Suprapubic skin (tissue), 4 donors: Measurements from ENCODE around the gene COX10. TPM values are rescaled to one million over a fixed set of nuclear protein-coding genes. Genes with fewer than 3 reads are reported as not detected.

Source experiments
- DNase-seq, 2 donors: peaks; one replicate each; pipeline ENCODE4 v3.0.0-alpha.2; 2019; ENCODE audit warnings: low spot score in 2 of 2
- H3K27ac ChIP-seq: fragments of 200-600 bp; sonication (generic); one replicate; pipeline ENCODE4 v1.5.1; 2019
- H3K27me3 ChIP-seq: fragments of 200-600 bp; sonication (generic); one replicate; pipeline ENCODE4 v1.5.1; 2019
- H3K36me3 ChIP-seq: fragments of 200-600 bp; sonication (generic); one replicate; pipeline ENCODE4 v1.5.1; 2019
- H3K4me1 ChIP-seq: fragments of 200-600 bp; sonication (generic); one replicate; pipeline ENCODE4 v1.5.1; 2019
- H3K4me3 ChIP-seq: fragments of 200-600 bp; sonication (generic); one replicate; pipeline ENCODE4 v1.5.1; 2019; ENCODE audit warnings: mild to moderate bottlenecking
- H3K9me3 ChIP-seq: fragments of 200-600 bp; sonication (generic); one replicate; pipeline ENCODE4 v1.5.1; 2019
- CTCF ChIP-seq, 2 donors: fragments of 200-600 bp in 1 of 2; fragments of 450-650 bp in 1 of 2; sonication (generic) in 1 of 2; IDR thresholded peaks; one replicate each; pipeline ENCODE4 v1.5.1; 2016 to 2019; ENCODE audit warnings: antibody characterized with exemption in 2 of 2, mild to moderate bottlenecking in 1 of 2, moderate library complexity in 1 of 2
- EP300 ChIP-seq: sonication (generic); formaldehyde crosslinking; IDR thresholded peaks from one replicate; pipeline ENCODE4 v1.6.1; 2017; ENCODE audit warnings: antibody characterized with exemption
- POLR2A ChIP-seq, 2 donors: fragments of 450-650 bp; IDR thresholded peaks; one replicate each; pipeline ENCODE4 v1.6.1; 2017; ENCODE audit warnings: antibody characterized with exemption in 2 of 2, mild to moderate bottlenecking in 2 of 2, moderate library complexity in 2 of 2
- POLR2AphosphoS5 ChIP-seq, 3 donors: sonication (generic); formaldehyde crosslinking; IDR thresholded peaks; one replicate each; pipeline ENCODE4 v1.6.1; 2017; ENCODE audit warnings: antibody characterized with exemption in 3 of 3
- WGBS: methylation state at CpG from one replicate; pipeline ENCODE4 v1.1.5; 2018; 5-methylcytosine and 5-hydroxymethylcytosine counted together
- total RNA-seq, 4 donors: library from RNA; depleted of rRNA; stranded (reverse); fragments of >200 nt; gene quantifications; one replicate each; pipeline ENCODE4 v1.1.0, GENCODE V29; 2016

The COX10 gene
- total RNA-seq, 4 donors from 2014 or later: 26.5 to 35.9 (median 32.1) TPM

- DNase-seq: no peak
- Histone ChIP-seq H3K4me3 (no peak overlapping the region), H3K9me3 (no peaks in the 10 kb centered on the region), H3K27me3 (no peaks in the 10 kb centered on the region), H3K4me1 (no peaks in the 10 kb centered on the region), H3K27ac (no peak overlapping the region), H3K36me3 (no peaks in the 10 kb centered on the region)
- 84% methylated on average over 1 of the region's 1 CpG for WGBS
- no peak for TF ChIP-seq EP300
- no peak for TF ChIP-seq POLR2A (IDR thresholded peaks at IDR 0.05)
- no peak for TF ChIP-seq CTCF (IDR thresholded peaks at IDR 0.05)
- TF ChIP-seq POLR2AphosphoS5 (IDR thresholded peaks at IDR 0.05): no peak
Measured at GRCh38 chr17:14089179-14089578, 19.9 kb downstream of the COX10 start.

DNA sequence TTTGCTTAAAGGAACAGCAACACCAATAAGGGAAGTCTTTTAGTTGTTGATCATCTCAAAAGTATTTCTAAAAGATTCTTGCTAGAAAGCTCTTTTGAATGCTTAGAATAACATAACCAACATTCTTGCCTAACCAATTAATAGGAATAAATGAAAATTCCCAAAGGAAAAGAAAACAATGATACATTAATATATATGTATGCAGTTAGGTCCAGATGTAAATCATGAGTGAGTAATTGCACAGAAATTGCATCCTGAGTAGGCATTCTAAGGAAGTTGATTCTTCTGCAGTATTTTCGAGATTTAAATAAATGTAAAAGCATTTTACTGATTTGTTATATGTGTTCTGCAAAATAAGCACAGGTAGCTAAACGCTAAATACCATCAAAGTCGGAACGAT lies 22.1 kb downstream of the COX10 start:
- no peak for TF ChIP-seq POLR2AphosphoS5 (IDR thresholded peaks at IDR 0.05)
- no peak for TF ChIP-seq EP300
- Histone ChIP-seq H3K9me3 (no peaks in the 10 kb centered on the region), H3K27me3 (no peaks in the 10 kb centered on the region), H3K4me3 (no peak overlapping the region), H3K27ac (no peak overlapping the region), H3K4me1 (no peaks in the 10 kb centered on the region), H3K36me3 (no peaks in the 10 kb centered on the region)
- no peak for DNase-seq
- 92% methylated on average over 4 of the region's 4 CpGs for WGBS

GRCh38 chr17:14092808-14093207 lies 23.5 kb downstream of the COX10 start:
- TF ChIP-seq POLR2A (IDR thresholded peaks at IDR 0.05): no peak
- no peak for TF ChIP-seq POLR2AphosphoS5 (IDR thresholded peaks at IDR 0.05)
- TF ChIP-seq EP300: no peak
- TF ChIP-seq CTCF (IDR thresholded peaks at IDR 0.05): no peak
- DNase-seq: no peak
- no peak overlapping the region for H3K27ac ChIP-seq
- no peaks in the 10 kb centered on the region for H3K4me1 ChIP-seq
- H3K9me3 ChIP-seq: no peaks in the 10 kb centered on the region
- 50% methylated on average over 1 of the region's 1 CpG for WGBS
- no peaks in the 10 kb centered on the region for H3K36me3 ChIP-seq
- H3K4me3 ChIP-seq: no peak overlapping the region
- H3K27me3 ChIP-seq: no peaks in the 10 kb centered on the region

DNA sequence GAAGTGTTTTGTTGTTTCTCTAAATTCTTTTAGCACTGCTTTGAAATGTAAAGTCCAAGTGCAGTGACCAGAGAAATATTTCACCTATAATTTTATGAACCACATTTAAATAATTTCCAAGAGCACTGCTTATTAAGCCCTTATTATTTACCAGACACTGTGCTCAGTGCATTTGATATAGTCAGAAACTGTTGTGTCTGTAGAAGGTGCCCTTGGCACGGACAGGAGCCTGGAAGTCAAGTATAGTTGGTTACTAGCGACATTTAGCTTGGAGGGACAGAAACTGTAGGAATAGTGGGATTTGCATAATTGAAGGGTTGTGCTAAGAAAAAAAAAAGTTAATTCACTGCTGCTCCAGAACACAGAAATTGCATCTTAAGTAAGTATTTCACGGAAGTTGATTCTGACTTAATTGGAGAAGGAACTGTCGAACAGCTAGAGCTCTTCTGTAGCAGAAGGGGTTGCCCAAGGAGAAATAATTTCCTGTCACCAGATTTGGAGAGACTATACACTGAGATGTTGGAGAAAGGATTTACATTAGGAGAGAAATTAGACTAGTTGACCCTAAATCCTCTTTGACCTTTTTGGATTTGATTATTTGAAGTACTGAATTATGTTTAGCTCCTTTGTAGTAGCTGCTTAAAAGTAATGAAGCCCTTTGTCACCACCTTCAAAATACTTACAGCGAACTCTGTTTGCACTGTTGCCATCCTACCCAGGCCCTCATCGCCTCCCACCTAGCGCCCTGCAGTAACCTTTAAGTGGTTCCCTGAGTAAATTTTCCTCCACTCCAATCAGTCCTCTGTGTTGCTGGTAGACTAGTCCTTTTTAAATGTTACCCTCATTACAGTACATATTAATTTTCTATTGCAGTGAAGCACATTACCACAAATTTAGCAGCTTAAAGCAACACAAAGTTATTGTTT lies 25.6 kb downstream of the COX10 start:
- Histone ChIP-seq H3K9me3 (no peaks in the 10 kb centered on the region), H3K4me1 (peaks cover 7% of the 10 kb centered on the region), H3K36me3 (no peaks in the 10 kb centered on the region), H3K4me3 (no peak overlapping the region), H3K27ac (no peak overlapping the region), H3K27me3 (no peaks in the 10 kb centered on the region)
- DNase-seq: no peak
- WGBS: 95% methylated on average over 7 of the region's 7 CpGs
- TF ChIP-seq POLR2AphosphoS5 (IDR thresholded peaks at IDR 0.05) (no peak), CTCF (IDR thresholded peaks at IDR 0.05) (no peak), POLR2A (IDR thresholded peaks at IDR 0.05) (no peak), EP300 (no peak)

GRCh38 chr17:14095631-14096030 lies 26.3 kb downstream of the COX10 start:
- Histone ChIP-seq H3K36me3 (no peaks in the 10 kb centered on the region), H3K4me3 (no peak overlapping the region), H3K27me3 (no peaks in the 10 kb centered on the region), H3K9me3 (no peaks in the 10 kb centered on the region), H3K4me1 (peaks cover 7% of the 10 kb centered on the region), H3K27ac (no peak overlapping the region)
- no peak for DNase-seq
- TF ChIP-seq EP300 (no peak), CTCF (IDR thresholded peaks at IDR 0.05) (no peak), POLR2AphosphoS5 (IDR thresholded peaks at IDR 0.05) (no peak), POLR2A (IDR thresholded peaks at IDR 0.05) (no peak)
- 98% methylated on average over 3 of the region's 3 CpGs for WGBS
